Measurements from ENCODE around the gene MSTN.

MSTN gene

DNA sequence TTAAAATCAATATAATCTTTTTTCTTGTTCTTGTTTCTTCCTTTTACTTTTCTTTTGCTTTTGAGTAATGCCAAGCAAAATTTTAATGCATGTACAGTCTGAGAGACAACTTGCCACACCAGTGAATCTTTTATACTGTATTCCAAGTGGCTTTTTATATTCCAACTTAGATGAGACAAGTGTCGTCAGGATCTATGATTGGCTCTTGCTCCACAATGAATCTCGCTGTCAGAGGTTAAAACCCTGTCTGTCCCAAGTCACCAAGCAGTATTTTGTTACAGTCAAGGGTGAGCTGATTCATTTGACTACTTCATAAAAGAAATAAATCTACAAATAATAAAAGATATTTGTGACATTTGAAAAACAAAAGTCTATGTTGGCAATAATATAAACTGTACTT is at the start of gene MSTN:
Gene MSTN (minus strand): TSS at position 129 of the 400 bp plus-strand sequence. CDS start 133 bp downstream, outside the sequence.
- DNase-seq (ENCODE audit: extremely low read depth, low read depth), result no peak
- TF ChIP-seq CTCF (IDR thresholded peaks at IDR 0.05; ENCODE audit: low read depth, low read length), result no peak

- no peak for DNase-seq (ENCODE audit: extremely low read depth, low read depth)
- TF ChIP-seq CTCF (IDR thresholded peaks at IDR 0.05; ENCODE audit: low read depth, low read length), result no peak
These were observed 48.6 kb upstream of the MSTN start for GRCh38 chr2:190111166-190111565.

DNA sequence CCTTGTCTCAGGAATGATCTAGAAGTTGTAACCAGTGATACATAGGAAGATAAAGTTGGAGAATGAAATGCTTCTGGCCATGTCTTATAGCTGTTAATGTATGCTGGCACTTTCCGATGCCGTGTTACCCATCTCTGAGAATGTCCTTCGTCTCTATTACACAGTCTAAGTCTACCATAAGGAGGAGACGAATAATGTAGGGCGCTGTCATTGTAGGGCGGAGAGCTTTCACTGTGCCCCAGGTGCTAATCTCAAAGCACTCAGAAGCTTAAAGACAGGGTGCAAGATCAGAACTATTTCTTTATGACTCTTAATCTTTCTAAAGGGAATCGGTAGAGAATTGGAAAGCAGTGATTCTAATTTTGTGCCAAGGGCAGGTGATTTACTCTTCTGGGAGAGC is 48.2 kb upstream of the MSTN start:
- TF ChIP-seq CTCF (IDR thresholded peaks at IDR 0.05; ENCODE audit: low read depth, low read length), result no peak
- DNase-seq (ENCODE audit: extremely low read depth, low read depth), result no peak

DNA sequence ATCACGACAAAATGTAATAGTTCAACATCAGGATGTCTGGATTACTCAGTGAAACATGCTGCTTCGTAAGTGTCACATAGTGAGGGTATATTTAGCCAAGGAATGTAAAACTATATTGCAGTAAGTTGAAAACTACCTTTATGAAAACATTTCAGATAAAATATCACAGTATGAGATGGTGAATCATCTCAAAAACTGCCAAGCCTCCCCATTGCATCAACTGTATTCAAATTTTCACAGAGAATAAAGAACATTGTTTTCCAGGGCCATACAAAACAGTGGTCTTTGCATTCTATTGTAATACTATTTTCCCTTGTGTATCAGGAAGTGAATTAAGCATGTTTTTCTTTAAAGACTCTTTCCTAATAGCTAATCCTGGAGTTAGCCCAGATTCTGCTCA is 47.6 kb upstream of the MSTN start:
- TF ChIP-seq CTCF (IDR thresholded peaks at IDR 0.05; ENCODE audit: low read depth, low read length), result no peak
- no peak for DNase-seq (ENCODE audit: extremely low read depth, low read depth)

GRCh38 chr2:190107409-190107808 is 44.9 kb upstream of the MSTN start:
- DNase-seq (ENCODE audit: extremely low read depth, low read depth), result no peak
- no peak for TF ChIP-seq CTCF (IDR thresholded peaks at IDR 0.05; ENCODE audit: low read depth, low read length)

DNA sequence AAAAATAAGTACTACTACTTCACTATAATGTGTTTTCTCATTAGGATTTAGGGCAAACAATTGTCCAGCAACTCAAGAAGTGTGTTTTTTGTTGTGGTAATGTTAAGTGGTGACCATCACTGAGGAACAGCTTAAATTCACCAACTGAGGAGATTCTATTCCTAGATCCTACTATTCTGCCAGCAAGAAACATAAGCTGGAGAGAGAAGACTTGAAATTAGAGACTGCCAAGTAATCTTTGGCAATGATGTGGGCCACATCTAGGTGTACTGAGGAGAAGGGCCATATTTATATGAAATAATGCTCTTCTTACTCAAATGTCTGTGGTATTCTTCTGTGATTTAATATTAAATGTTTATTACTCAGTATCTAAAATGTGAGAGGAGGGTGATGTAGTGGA is 44.3 kb upstream of the MSTN start:
- TF ChIP-seq CTCF (IDR thresholded peaks at IDR 0.05; ENCODE audit: low read depth, low read length), result no peak
- no peak for DNase-seq (ENCODE audit: extremely low read depth, low read depth)

DNA sequence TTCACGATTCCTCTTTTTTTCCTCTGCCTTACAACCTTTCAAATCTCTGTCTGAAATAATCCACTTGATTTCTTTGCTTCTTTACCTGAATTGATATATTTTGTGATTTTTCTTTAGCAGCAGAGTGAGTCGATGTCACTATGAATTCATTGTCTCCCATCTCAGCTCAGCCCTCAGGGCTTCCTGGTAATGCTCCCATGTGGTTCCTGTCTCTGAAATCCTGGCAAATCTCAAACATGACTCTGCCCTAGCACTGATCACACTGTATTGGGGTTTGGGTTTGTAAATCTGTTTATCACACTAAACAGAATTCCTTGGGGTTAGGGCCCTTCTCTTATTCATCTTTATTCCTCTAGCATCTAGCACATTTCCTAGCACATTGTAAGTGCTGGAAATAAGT is 43.0 kb upstream of the MSTN start:
- DNase-seq (ENCODE audit: extremely low read depth, low read depth), result no peak
- TF ChIP-seq CTCF (IDR thresholded peaks at IDR 0.05; ENCODE audit: low read depth, low read length), result no peak
